CD14-positive monocyte (primary cell): ENCODE measurements around the gene MTG2. TPM values are rescaled to one million over a fixed set of nuclear protein-coding genes. Genes with fewer than 3 reads are reported as not detected.

ENCODE experiments used
- DNase-seq, 3 donors: peaks; one replicate each; pipeline ENCODE4 v3.0.0-alpha.2; 2011 to 2022
- H2AFZ ChIP-seq: 2 replicates; pipeline ENCODE4 v1.6.0; 2012; ENCODE audit warnings: mild to moderate bottlenecking, low read depth, low read length, inconsistent platforms; ENCODE audit not compliant: insufficient read depth, poor library complexity, severe bottlenecking
- H3K27ac ChIP-seq, 2 donors: 1 replicate in 1 of 2; 2 replicates in 1 of 2; pipeline ENCODE4 v1.5.1; 2012 to 2013; ENCODE audit warnings: low read length in 2 of 2, control low read depth in 1 of 2, inconsistent platforms in 1 of 2, low read depth in 1 of 2, mild to moderate bottlenecking in 1 of 2
- H3K27me3 ChIP-seq, 2 donors: one replicate each; pipeline versions ENCODE4 v1.6.0 to v1.6.1; 2011 to 2013; ENCODE audit warnings: low read length in 2 of 2; ENCODE audit not compliant: control insufficient read depth in 2 of 2, insufficient read depth in 2 of 2
- H3K36me3 ChIP-seq, 2 donors: replicated peaks in 1 of 2; 1 replicate in 1 of 2; 2 replicates in 1 of 2; pipeline versions ENCODE4 v1.5.1 to v1.6.1; 2012 to 2013; ENCODE audit warnings: low read length in 2 of 2, control low read depth in 1 of 2, inconsistent platforms in 1 of 2, mild to moderate bottlenecking in 1 of 2; ENCODE audit not compliant: insufficient read depth in 2 of 2, control insufficient read depth in 1 of 2
- H3K4me1 ChIP-seq, 2 donors: 1 replicate in 1 of 2; 2 replicates in 1 of 2; pipeline versions ENCODE4 v1.5.1 to v1.6.1; 2012 to 2013; ENCODE audit warnings: low read length in 2 of 2, control low read depth in 1 of 2, inconsistent platforms in 1 of 2, mild to moderate bottlenecking in 1 of 2, moderate library complexity in 1 of 2; ENCODE audit not compliant: insufficient read depth in 2 of 2, control insufficient read depth in 1 of 2
- H3K4me2 ChIP-seq: replicated peaks from 2 replicates; pipeline ENCODE3; 2012; ENCODE audit warnings: low read length, moderate library complexity, mild to moderate bottlenecking; ENCODE audit not compliant: poor library complexity, severe bottlenecking; ENCODE audit errors: extremely low read depth
- H3K4me3 ChIP-seq, 3 experiments: fragments of 200-600 bp in 1 of 3; sonication (generic) in 1 of 3; replicated peaks in 1 of 3; 1 replicate in 2 of 3; 2 replicates in 1 of 3; pipeline ENCODE4 v1.5.1; 2011 to 2013; ENCODE audit warnings: low read length in 3 of 3, mild to moderate bottlenecking in 3 of 3, control low read depth in 2 of 3, low read depth in 2 of 3, inconsistent platforms in 1 of 3, moderate library complexity in 1 of 3
- H3K79me2 ChIP-seq: 2 replicates; pipeline ENCODE4 v1.6.0; 2012; ENCODE audit warnings: mild to moderate bottlenecking, control low read depth, inconsistent platforms, low read length, moderate library complexity; ENCODE audit not compliant: insufficient read depth
- H3K9ac ChIP-seq: 2 replicates; pipeline ENCODE4 v1.6.0; 2017; ENCODE audit warnings: low read length, mild to moderate bottlenecking; ENCODE audit not compliant: insufficient read depth, poor library complexity, severe bottlenecking
- H3K9me3 ChIP-seq, 2 donors: replicated peaks in 1 of 2; 1 replicate in 1 of 2; 2 replicates in 1 of 2; pipeline versions ENCODE4 v1.5.1 to v1.6.1; 2012 to 2013; ENCODE audit warnings: low read length in 2 of 2, control low read depth in 1 of 2; ENCODE audit not compliant: control insufficient read depth in 1 of 2, insufficient read depth in 1 of 2
- H4K20me1 ChIP-seq: 2 replicates; pipeline ENCODE4 v1.6.0; 2012; ENCODE audit warnings: mild to moderate bottlenecking, low read length, control low read depth, moderate library complexity; ENCODE audit not compliant: insufficient read depth
- H3K27ac Mint-ChIP-seq, 7 donors: one replicate each; pipeline ENCODE4 v1.8.0; 2020; ENCODE audit warnings: mild to moderate bottlenecking in 7 of 7, mixed read lengths in 7 of 7, moderate library complexity in 6 of 7, inconsistent platforms in 2 of 7
- H3K27me3 Mint-ChIP-seq, 3 donors: one replicate each; pipeline ENCODE4 v1.8.0; 2021 to 2022; ENCODE audit warnings: low read depth in 3 of 3, mild to moderate bottlenecking in 3 of 3, mixed read lengths in 3 of 3, moderate library complexity in 3 of 3, inconsistent platforms in 1 of 3
- H3K36me3 Mint-ChIP-seq, 2 donors: one replicate each; pipeline ENCODE4 v1.8.0; 2020; ENCODE audit warnings: mixed read lengths in 2 of 2, inconsistent platforms in 1 of 2, mild to moderate bottlenecking in 1 of 2
- H3K4me1 Mint-ChIP-seq: one replicate; pipeline ENCODE4 v1.8.0; 2020; ENCODE audit warnings: mild to moderate bottlenecking, mixed read lengths
- H3K4me3 Mint-ChIP-seq, 2 donors: one replicate each; pipeline ENCODE4 v1.8.0; 2020; ENCODE audit warnings: mild to moderate bottlenecking in 2 of 2, mixed read lengths in 2 of 2, moderate library complexity in 1 of 2
- H3K9me3 Mint-ChIP-seq, 7 donors: one replicate each; pipeline ENCODE4 v1.8.0; 2020 to 2022; ENCODE audit warnings: mixed read lengths in 7 of 7, mild to moderate bottlenecking in 6 of 7, moderate library complexity in 6 of 7, inconsistent platforms in 2 of 7
- CTCF ChIP-seq: fragments of 200-600 bp; IDR thresholded peaks from one replicate; pipeline ENCODE4 v1.8.0; 2022; ENCODE audit warnings: antibody characterized with exemption, mild to moderate bottlenecking
- WGBS: methylation state at CpG from one replicate; pipeline ENCODE4 v1.1.5; 2013; ENCODE audit warnings: missing lambda C conversion rate; ENCODE audit not compliant: insufficient coverage; 5-methylcytosine and 5-hydroxymethylcytosine counted together
- intact Hi-C, 2 donors: fragments of 100-400 bp; cut with micrococcal nuclease; formaldehyde crosslinking; loops; one replicate each; pipeline versions ENCODE4 v1.15.0 to v1.15.1; 2023
- polyA plus RNA-seq, 3 donors: library from polyadenylated mRNA; depleted of rRNA in 1 of 3; unstranded in 2 of 3; stranded (reverse) in 1 of 3; fragments of 300-500 nt in 2 of 3; fragments of >200 nt in 1 of 3; fragmentation: Illumina TruSeq in 2 of 3; gene quantifications; 1 replicate in 2 of 3; 2 replicates in 1 of 3; pipeline ENCODE4 v1.2.3, GENCODE V29; 2012 to 2021

MTG2 gene
- polyA plus RNA-seq, 3 donors = 10.8 to 16.1 (median 14.9) TPM

DNA sequence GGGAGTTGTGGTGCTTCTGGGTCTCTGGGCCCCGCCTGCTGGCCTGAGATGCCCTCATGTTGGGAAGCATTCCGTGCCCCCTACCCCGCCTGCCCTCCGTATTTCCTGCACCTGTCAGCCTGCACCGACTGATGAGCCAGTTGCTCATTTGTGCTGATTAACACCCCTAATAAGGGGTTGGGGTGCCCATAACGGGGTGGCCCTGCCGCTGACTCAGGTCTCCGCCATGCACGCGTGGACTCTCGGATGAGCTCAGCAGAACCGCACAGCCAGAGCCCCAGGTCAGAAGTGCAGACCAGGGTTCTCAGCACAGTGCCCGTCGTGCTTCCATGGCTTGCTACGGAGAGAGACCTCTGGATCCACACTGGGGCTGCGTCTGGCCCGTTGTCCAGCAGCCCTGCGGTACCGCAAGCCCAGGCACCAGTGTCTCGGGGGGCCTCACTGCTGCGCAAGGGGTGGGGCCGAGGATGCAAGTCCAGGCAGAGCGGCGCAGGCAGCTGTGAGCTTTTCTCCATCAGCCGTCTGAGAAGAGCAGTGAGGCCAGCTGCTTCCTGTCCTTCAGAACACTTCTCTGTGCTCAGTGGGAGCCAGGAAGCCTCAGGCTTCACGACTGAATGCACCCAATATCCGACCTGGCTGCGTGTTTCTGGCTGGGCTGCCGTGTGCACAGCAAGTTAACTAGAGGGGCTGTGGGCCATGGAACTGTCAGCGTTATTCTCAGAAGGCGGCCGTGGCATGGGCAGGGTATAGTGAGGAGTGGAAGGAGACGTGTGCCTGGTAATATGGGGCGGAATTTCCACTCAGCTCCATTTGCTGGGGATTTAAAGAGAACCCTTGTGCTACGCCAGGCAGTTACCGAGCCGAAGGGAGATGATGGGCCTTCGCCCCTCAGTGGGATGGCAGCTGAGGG lies 18.6 kb downstream of the MTG2 start:
- Histone ChIP-seq H4K20me1 (no peaks in the 10 kb centered on the region), H3K9me3 (no peaks in the 10 kb centered on the region), H2AFZ (no peak overlapping the region), H3K4me3 (no peak overlapping the region), H3K79me2 (no peaks in the 10 kb centered on the region), H3K4me2 (no peak overlapping the region), H3K9ac (no peak overlapping the region), H3K27me3 (no peaks in the 10 kb centered on the region), H3K36me3 (peaks cover 49 to 66% of the 10 kb centered on the region in 2 donors), H3K4me1 (no peaks in the 10 kb centered on the region), H3K27ac (no peak overlapping the region)
- Mint-ChIP-seq H3K36me3 (peaks cover 52 to 77% of the 10 kb centered on the region in 2 donors), H3K4me3 (no peak overlapping the region), H3K9me3 (no peaks in the 10 kb centered on the region), H3K27me3 (peaks cover 0 to 3% (median 0%) of the 10 kb centered on the region in 3 donors), H3K27ac (no peak overlapping the region), H3K4me1 (no peaks in the 10 kb centered on the region)
- intact Hi-C loops = no loop called here
- no peak for DNase-seq
- no peak for TF ChIP-seq CTCF
- WGBS = 93% methylated on average over 37 of the region's 38 CpGs

GRCh38 chr20:62202083-62202395 lies 19.2 kb downstream of the MTG2 start:
- no peaks in the 10 kb centered on the region for H3K9me3 Mint-ChIP-seq
- Histone ChIP-seq H3K4me2 (no peak overlapping the region), H4K20me1 (no peaks in the 10 kb centered on the region), H3K36me3 (peaks cover 49 to 63% of the 10 kb centered on the region in 2 donors), H3K9me3 (no peaks in the 10 kb centered on the region), H3K27ac (no peak overlapping the region), H3K4me3 (no peak overlapping the region), H3K27me3 (no peaks in the 10 kb centered on the region), H3K79me2 (no peaks in the 10 kb centered on the region), H2AFZ (no peak overlapping the region), H3K9ac (no peak overlapping the region), H3K4me1 (no peaks in the 10 kb centered on the region)
- peaks cover 0 to 1% (median 0%) of the 10 kb centered on the region in 3 donors for H3K27me3 Mint-ChIP-seq
- H3K27ac Mint-ChIP-seq = no peak overlapping the region
- no peak for DNase-seq
- TF ChIP-seq CTCF = no peak
- intact Hi-C loops = no loop called here
- H3K36me3 Mint-ChIP-seq = peaks cover 52 to 73% of the 10 kb centered on the region in 2 donors
- WGBS = 74% methylated on average over 3 of the region's 5 CpGs
- no peaks in the 10 kb centered on the region for H3K4me1 Mint-ChIP-seq
- H3K4me3 Mint-ChIP-seq = no peak overlapping the region
